Smooth muscle cell (in vitro differentiated cells): ENCODE data around the gene EID2. TPM values are rescaled to one million over a fixed set of nuclear protein-coding genes. Genes with fewer than 3 reads are reported as not detected.
A peak's percentile ranks its signal among the peaks of the same experiment; 100 is the strongest.

ENCODE experiments used
- DNase-seq: peaks from one replicate; lab custom pipeline; 2025; ENCODE audit not compliant: unreplicated experiment; lab: John Stamatoyannopoulos, UW
- H2AFZ ChIP-seq: fragments of 200-600 bp; sonication (generic); 2 replicates; pipeline ENCODE4 v1.6.0; 2016; ENCODE audit warnings: antibody characterized with exemption, low read depth, mild to moderate bottlenecking
- H3F3A ChIP-seq: fragments of 200-600 bp; sonication (generic); 2 replicates; pipeline ENCODE4 v1.6.0; 2017; ENCODE audit warnings: antibody characterized with exemption, low read depth
- H3K27ac ChIP-seq: fragments of 200-600 bp; sonication (generic); 2 replicates; pipeline ENCODE4 v1.5.1; 2016; ENCODE audit warnings: low read depth, mild to moderate bottlenecking
- H3K27me3 ChIP-seq: fragments of 200-600 bp; sonication (generic); 2 replicates; pipeline ENCODE4 v1.6.1; 2016; ENCODE audit warnings: low read depth, mild to moderate bottlenecking
- H3K36me3 ChIP-seq: fragments of 200-600 bp; sonication (generic); 2 replicates; pipeline ENCODE4 v1.5.1; 2016; ENCODE audit warnings: low read depth
- H3K4me1 ChIP-seq: fragments of 200-600 bp; sonication (generic); 2 replicates; pipeline ENCODE4 v1.5.1; 2016; ENCODE audit warnings: low read depth
- H3K4me2 ChIP-seq: fragments of 200-600 bp; sonication (generic); 2 replicates; pipeline ENCODE4 v1.6.0; 2016; ENCODE audit warnings: mild to moderate bottlenecking
- H3K4me3 ChIP-seq: fragments of 200-600 bp; sonication (generic); 2 replicates; pipeline ENCODE4 v1.5.1; 2016; ENCODE audit warnings: mild to moderate bottlenecking
- H3K79me2 ChIP-seq: fragments of 200-600 bp; sonication (generic); 2 replicates; pipeline ENCODE4 v1.6.0; 2016; ENCODE audit warnings: low read depth, mild to moderate bottlenecking
- H3K9ac ChIP-seq: fragments of 200-600 bp; sonication (generic); 2 replicates; pipeline ENCODE4 v1.6.0; 2016; ENCODE audit warnings: low read depth
- H3K9me3 ChIP-seq: fragments of 200-600 bp; sonication (generic); replicated peaks from 2 replicates; pipeline ENCODE4 v1.5.1; 2016; ENCODE audit warnings: low read depth
- H4K20me1 ChIP-seq: fragments of 200-600 bp; sonication (generic); 2 replicates; pipeline ENCODE4 v1.6.0; 2016; ENCODE audit warnings: low read depth
- CTCF ChIP-seq: fragments of 200-600 bp; sonication (generic); IDR thresholded peaks from 2 replicates; pipeline ENCODE4 v1.5.1; 2017; ENCODE audit warnings: borderline replicate concordance, mild to moderate bottlenecking, antibody characterized with exemption; ENCODE audit not compliant: insufficient read depth, poor library complexity, severe bottlenecking
- WGBS: methylation state at CpG from one replicate; pipeline ENCODE4 v1.1.7; 2016; ENCODE audit warnings: low lambda C conversion rate; 5-methylcytosine and 5-hydroxymethylcytosine counted together
- polyA plus RNA-seq: library from polyadenylated mRNA; unstranded; fragments of >200 nt; fragmentation: Nextera tagmentation; extraction: Ambion mirVana; gene quantifications from 2 replicates; pipeline ENCODE4 v1.2.1, GENCODE V29; 2016
- total RNA-seq: library from RNA; depleted of rRNA; stranded (reverse); fragments of >200 nt; gene quantifications from 2 replicates; pipeline ENCODE4 v1.2.3, GENCODE V29; 2014

The EID2 gene
- total and polyA plus RNA-seq, 2 experiments from 2014 or later, result 11.9 to 24.2 TPM

GRCh38 chr19:39515551-39516191 is 24.3 kb downstream of the EID2 start:
- Histone ChIP-seq H3F3A (no peaks in the 10 kb centered on the region), H3K4me3 (peak overlapping the region; percentile 52), H3K79me2 (no peaks in the 10 kb centered on the region), H3K4me1 (no peaks in the 10 kb centered on the region), H3K9ac (no peak overlapping the region), H3K27ac (no peak overlapping the region), H4K20me1 (no peaks in the 10 kb centered on the region), H3K36me3 (no peaks in the 10 kb centered on the region), H3K9me3 (no peaks in the 10 kb centered on the region), H3K27me3 (peaks cover 60% of the 10 kb centered on the region), H2AFZ (peak overlapping the region; percentile 77), H3K4me2 (peak overlapping the region; percentile 82)
- 7% methylated on average over 30 of the region's 44 CpGs for WGBS
- no peak for DNase-seq
- no peak for TF ChIP-seq CTCF

GRCh38 chr19:39514840-39515550 is 25.0 kb downstream of the EID2 start, which contains the start of gene SELENOV:
Gene SELENOV, plus strand, starts transcription at chr19:39515139. Its CDS starts 74 bp downstream, at chr19:39515213.
- H3K36me3 ChIP-seq, result no peaks in the 10 kb centered on the region
- TF ChIP-seq CTCF, result no peak
- no peaks in the 10 kb centered on the region for H3K9me3 ChIP-seq
- H3K27ac ChIP-seq, result no peak within 1 kb of the TSS
- no peaks in the 10 kb centered on the region for H4K20me1 ChIP-seq
- no peak for DNase-seq
- H3F3A ChIP-seq, result no peaks in the 10 kb centered on the region
- H2AFZ ChIP-seq, result peak within 1 kb of the TSS; percentile 77
- no peak within 1 kb of the TSS for H3K9ac ChIP-seq
- H3K4me1 ChIP-seq, result no peaks in the 10 kb centered on the region
- peak within 1 kb of the TSS; percentile 82 for H3K4me2 ChIP-seq
- no peaks in the 10 kb centered on the region for H3K79me2 ChIP-seq
- peak within 1 kb of the TSS; percentile 52 for H3K4me3 ChIP-seq
- H3K27me3 ChIP-seq, result peaks cover 60% of the 10 kb centered on the region
- WGBS, result 2% methylated on average over 52 of the region's 56 CpGs

GRCh38 chr19:39512988-39513387 is 27.0 kb downstream of the EID2 start:
- Histone ChIP-seq H2AFZ (no peak overlapping the region), H3K4me3 (no peak overlapping the region), H3K9ac (no peak overlapping the region), H3K27ac (no peak overlapping the region), H3K9me3 (no peaks in the 10 kb centered on the region), H3K4me1 (peaks cover 3% of the 10 kb centered on the region), H3K36me3 (no peaks in the 10 kb centered on the region), H3K4me2 (no peak overlapping the region), H3K79me2 (no peaks in the 10 kb centered on the region), H3K27me3 (peaks cover 64% of the 10 kb centered on the region), H3F3A (no peaks in the 10 kb centered on the region), H4K20me1 (no peaks in the 10 kb centered on the region)
- no peak for DNase-seq
- TF ChIP-seq CTCF, result no peak
- 88% methylated on average over 2 of the region's 2 CpGs for WGBS

- no peak overlapping the region for H3K4me3 ChIP-seq
- no peaks in the 10 kb centered on the region for H3K9me3 ChIP-seq
- WGBS, result 72% methylated on average over 2 of the region's 2 CpGs
- no peak overlapping the region for H3K27ac ChIP-seq
- no peaks in the 10 kb centered on the region for H3K79me2 ChIP-seq
- H2AFZ ChIP-seq, result no peak overlapping the region
- H3K27me3 ChIP-seq, result peaks cover 52% of the 10 kb centered on the region
- H3K36me3 ChIP-seq, result no peaks in the 10 kb centered on the region
- H4K20me1 ChIP-seq, result no peaks in the 10 kb centered on the region
- TF ChIP-seq CTCF, result no peak
- no peak for DNase-seq
- no peaks in the 10 kb centered on the region for H3F3A ChIP-seq
- peaks cover 8% of the 10 kb centered on the region for H3K4me1 ChIP-seq
- H3K9ac ChIP-seq, result no peak overlapping the region
- H3K4me2 ChIP-seq, result no peak overlapping the region
These were observed 30.7 kb downstream of the EID2 start for GRCh38 chr19:39509233-39509632.
